ENCODE measurements around the gene KCND2.
"Not testable (repeated sequence)": the region's sequence is repeated elsewhere in the genome, so short reads cannot be mapped to it uniquely, and the experiment has no call there.

Gene KCND2

DNA sequence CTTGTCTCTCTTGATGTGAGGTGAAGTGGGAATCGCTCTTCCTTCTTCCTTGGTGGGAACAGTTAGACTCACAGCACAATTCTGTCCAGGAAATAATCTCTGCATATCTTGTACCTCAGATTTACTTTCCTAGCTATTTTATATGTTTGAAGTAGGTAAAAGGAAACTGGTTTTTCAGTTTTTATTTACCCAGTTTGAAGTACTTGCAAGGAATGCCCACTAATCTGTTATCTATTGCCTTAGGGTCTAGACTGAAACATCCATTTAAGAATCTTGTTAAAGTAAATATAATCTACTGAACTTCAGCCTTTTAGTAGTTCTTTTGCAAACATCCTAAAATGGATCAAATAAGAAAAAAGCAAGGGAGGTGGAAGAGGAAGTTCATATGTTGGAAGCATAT lies 229.8 kb downstream of the KCND2 start:
- DNase-seq: no peak

DNA sequence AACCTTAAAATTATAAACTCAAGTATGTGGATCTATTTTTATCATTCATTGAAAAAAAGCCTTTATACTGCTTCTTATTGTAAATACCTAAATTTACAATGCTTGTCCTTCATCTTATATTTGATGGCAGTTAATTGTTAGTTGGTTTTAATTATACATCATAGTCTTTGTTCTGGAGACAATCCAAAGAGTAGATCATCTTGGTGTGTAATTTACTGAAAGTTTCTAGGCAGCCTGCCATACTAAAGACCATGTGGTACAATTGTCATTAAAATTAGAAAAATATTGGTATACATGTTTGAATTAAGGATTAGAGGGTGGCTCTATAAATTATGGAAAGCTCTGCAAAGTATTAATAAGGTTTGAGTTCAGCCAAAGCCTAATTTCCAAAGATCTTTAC lies 231.4 kb downstream of the KCND2 start:
- DNase-seq: no peak

DNA sequence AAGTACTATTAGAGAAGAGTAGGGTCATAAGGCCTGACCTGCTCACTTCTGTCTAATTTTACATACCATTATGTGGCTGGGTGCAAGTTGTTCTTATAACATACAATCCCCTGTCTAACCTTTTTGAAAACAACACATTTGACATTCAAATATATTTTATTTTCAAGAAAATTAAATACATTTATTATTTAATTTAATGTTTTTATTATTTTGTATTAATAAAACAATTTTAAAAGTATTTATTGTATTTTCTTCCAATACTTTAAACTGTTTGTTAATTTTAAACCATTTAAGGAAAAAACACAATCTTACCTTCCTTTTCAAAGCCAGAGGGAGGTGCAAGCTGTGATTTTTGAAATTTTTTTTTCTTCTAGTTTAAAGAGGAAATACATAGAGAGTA lies 232.8 kb downstream of the KCND2 start:
- no peak for DNase-seq

DNA sequence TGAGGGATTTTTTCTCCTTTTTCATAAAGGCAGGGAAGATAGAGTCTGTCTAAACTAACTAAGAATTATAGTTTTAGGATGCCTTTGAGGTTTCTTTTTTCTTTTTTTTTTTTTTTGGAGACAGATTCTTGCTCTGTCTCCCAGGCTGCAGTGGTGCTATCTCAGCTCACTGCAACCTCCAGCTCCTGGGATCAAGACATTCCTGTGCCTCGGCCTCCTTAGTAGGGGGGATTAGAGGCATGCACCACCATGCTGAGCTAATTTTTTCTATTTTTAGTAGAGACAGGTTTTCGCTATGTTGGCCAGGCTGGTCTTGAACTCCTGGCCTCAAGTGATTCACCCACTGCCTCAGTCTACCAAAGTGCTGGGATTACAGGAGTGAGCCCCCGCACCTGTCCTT lies 239.7 kb downstream of the KCND2 start:
- DNase-seq: no peak

DNA sequence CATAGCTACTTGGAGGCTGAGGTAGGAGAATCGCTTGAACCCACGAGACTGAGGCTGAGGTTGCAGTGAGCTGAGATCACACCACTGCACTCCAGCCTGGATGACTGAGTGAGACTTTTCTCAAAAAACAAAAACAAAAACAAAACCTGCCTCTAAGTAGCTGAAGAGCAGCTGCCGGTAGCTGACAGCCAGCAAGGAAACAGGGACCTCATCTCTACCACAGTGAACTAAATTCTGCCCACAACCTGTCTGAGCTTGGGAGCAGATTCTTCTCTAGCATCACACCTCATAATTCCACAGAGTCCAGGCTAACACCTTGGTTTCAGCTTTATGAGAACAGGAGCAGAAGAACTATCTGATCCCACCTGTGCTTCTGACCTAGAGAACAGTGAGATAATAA lies 246.2 kb downstream of the KCND2 start:
- no peak for DNase-seq

DNA sequence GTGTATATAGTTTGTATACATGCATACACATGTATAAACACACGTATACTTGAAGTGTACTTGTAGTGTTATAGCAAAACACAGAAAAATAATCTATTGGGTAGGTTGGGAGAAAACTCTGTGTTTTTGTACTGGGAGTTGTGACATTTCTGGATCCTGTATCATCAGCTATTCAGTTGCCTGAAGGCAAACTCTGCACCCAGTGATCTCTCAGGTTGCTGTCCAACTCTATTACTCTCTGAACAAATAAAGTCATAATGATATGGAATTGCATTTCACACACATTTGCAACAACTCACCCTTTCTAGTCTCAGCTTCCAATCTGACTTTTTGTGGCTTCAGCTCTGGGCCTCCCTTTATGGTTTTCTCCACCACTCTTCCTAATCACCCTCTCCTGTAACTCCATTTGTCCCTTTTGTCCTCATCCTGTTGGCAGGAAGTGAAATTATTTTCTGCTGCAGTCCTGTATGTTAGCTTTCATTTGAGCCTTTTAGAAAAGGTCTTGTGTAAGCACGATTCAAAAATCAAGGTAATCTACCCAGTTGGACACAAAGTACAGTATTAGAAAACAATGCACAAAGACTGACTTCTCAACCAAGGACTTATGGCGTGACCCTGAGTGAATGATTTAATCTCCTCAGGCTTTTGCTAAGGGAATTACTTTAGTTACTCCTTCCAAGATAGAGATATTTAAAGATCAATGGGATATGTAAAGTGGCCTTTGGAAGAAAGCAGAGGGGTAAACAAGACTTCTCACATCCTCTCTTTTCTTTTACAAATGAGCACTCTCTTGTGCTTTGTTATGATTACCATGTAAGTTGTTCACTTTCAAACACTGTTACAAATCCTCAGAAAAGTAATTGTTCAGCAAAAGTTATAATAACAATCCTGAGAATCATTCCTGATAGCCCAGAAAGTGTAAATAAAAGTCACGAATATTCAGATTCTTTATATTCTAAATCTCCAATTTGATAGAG lies 249.1 kb downstream of the KCND2 start:
- no peak for DNase-seq

DNA sequence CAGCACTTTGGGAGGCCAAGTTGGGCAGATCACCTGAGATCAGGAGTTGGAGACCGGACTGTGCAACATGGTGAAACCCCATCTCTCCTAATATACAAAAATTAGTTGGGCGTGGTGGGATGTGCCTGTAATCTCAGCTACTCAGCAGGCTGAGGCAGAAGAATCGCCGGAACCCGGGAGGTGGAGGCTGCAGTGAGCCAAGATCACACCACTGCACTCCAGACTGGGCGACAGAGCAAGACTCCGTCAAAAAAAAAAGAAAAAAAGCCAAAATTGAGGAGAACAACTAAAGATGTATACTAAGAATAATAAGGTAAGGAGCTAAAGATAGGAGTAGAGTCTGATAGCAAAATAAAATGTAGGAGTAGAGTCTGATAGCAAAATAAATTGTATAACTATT lies 251.0 kb downstream of the KCND2 start:
- DNase-seq: no peak

DNA sequence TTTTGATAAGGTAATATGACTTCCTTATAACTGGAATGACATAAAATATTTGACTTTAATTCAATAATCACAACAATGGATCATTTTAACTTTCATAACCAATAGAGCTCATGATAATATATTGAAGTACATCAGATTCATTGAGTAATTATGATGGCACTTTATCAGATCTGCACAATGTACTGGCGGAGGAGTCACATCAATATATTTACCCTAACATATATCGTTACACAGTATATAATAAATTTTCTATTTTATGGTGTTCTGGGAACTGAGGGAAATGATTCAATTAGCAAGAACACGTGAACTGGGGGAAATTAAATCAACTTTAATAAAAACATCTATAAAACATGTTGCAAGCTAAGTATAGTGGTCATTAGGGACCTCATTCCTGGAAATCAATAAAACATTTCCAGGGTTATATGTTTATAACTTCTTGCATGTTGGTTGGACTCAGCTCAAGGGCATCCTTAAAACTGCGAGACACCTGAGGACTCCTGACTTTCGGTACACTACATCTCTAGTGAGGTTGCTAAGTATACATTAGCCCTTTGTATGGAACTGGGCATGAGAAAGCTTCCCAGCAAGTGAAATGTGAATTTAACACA lies 254.0 kb downstream of the KCND2 start:
- DNase-seq: no peak

DNA sequence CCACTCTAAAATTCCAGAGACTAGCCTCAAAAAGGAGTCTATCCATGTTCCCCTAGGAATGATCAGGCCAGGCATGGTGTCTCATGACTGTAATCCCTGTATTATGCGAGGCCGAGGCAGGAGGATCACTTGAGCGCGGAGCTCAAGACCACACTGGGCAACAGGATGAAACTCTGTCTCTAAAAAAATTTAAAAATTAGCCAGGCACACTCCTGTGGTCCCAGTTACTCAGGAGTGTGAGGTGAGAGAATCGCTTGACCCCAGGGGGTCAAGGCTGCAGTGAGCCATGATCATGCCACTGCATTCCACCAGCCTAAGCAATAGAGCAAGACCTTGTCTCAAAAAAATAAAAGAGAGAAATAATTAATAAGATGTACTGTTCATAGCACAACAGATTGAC lies 256.8 kb downstream of the KCND2 start:
- DNase-seq: no peak

DNA sequence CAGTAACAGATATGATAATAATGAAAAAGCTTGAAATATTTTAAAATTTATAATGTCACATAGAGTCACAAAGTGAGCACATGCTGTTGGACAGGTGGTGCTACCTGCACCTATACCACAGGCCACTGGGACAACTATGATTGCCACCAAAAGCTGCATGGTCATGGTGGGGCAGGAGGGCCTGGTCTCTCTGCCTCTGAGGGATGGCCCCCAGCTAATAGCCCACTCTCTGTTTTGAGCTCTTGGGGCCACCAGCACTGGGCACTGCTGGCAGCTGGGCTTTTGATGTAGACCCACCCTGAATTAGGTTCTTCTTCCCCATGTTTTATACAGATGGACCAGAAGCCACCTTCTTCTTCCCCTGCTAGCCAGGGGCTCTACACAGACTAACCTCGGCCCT lies 265.4 kb downstream of the KCND2 start:
- no peak for DNase-seq

DNA sequence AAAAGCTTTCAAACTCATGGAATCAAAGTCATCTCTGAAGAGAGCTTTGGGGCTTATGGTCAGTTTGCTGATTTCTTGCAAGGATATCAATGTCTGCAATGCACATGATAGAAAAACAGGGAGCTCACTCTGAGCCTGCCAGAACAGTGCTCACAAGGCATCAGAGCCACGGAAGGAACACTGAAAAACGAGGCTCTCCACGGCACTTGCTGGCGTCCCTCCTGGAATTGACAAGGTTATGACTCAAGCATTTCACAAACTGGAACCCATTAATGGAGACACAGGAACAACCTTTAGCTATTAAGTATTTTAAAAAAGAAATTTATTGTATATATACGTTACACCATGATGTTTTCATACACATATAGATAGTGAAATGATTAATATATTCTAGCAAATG lies 266.3 kb downstream of the KCND2 start:
- no peak for DNase-seq

DNA sequence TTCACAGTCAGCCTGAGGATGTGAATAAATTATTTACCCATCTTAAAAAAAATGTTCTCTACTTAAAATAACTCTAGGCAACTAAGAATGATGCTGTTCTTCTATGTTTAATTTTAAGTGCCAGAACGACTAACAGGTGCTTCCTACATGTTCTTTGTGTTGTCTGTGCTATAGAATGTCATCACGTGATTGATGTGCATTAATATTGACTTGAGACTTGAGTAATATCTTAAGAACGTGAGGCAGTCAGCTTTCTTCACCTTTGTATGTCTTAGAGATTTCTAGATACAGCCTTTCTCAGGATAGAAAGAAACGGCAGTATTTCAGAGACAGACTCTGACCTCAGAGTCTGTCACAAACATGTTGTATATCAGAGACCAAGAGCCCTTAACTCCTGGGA lies 274.6 kb downstream of the KCND2 start:
- DNase-seq: no peak

DNA sequence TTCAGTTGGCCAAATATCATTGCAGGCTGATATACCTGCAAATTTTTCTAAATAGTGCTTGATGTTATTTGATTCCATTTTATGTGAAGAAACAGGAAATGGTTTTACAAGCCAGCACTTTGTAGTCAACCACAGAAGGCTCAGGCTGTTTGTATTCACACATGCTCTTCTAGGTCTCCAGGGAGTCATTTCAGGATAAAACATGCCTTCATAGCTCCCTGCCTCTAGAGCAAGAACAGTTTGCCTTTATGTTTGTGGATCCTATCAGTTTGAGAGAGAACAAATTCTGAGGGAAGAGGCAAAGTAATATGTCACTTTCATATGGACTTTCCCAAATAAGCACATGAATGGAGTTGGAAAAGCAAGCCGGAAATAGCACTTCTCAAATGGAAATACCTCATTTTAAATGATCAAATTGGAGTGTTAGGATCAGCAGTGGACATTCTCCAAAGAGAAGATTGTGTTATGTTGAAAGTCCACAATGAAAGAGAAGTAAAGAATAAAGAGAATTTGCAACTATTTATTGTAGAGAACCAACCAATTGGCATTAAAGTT lies 277.6 kb downstream of the KCND2 start:
- no peak for DNase-seq

DNA sequence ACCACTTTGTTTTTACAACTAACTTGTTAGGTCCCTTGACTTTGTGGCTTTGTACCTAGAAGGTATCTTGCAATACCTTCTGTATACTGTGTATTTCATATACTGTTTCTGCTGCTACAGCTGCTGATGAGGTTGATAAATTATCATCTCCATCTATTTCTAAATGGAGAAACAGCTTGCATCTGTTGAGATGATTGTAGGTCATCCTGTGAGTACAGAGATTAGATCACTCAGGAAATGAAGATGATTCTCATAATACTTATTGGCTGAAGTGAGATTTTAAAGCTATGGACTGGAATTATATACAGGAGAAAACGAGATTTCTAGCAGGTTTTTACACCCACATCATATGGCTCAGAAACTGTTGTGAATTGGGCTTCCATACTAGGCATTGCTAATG lies 280.5 kb downstream of the KCND2 start:
- DNase-seq: peak; percentile 39

DNA sequence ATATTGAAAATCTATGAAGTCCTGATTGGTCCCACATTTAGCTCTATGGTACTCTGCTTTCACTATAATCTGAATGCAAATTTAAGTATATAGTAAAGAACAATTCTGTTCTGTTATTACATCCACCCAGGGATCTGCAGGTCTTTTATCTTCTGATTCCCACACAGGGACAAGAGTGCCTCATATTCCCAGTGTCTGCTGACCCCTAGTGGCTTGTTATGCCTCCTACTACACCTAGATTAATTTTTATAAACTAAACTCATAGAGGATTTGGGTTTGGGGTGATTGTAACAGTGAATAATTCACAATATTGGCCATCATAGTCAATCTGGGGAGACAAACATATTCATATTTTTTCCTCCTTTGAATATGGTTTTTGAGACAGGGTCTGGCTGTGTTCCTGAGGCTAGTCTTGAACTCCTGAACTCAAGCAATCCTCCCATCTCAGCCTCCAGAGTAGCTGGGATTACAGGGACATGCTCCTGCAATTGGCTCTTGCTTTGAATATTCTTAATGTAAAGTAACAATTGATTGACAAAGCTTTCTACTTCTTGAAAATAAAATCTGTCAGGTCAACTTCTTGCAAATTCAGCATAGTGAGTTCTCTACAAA lies 282.1 kb downstream of the KCND2 start:
- DNase-seq: no peak

DNA sequence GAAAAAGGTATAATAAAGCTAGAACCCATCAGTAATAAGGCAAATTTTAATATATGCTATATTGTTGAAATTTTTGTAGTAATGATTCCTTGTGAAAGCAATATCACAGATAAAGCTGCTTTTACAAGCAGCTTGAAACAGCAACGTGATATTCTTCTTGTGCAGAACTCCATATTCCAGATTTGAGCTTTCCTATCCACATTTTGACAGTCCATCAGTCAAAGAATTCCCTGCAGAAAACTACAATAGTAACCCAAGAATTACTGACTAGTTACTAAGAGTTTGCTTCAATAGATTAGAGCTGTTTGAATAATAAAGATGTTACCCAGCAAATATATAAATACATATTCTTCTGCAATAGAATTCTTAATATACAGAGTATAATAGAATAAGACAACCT lies 291.2 kb downstream of the KCND2 start:
- no peak for DNase-seq

DNA sequence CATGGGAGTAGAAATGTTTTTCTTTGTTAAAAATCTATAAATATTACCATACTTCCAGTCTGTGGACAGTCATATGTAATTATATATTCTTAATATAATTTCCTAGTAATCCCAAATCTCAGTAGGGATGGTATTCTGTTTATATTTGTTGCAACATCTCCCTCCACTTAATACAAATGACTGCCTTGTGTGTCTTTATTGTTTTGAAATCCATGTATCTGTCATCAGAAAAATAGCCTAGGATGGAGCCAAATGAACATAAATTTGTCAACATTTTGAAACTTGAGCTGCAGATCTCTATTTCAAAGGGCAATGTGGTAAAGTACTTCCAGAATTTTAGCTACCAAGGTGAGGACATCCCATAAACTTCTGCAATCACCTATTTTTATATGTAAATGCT lies 294.2 kb downstream of the KCND2 start:
- DNase-seq: no peak

DNA sequence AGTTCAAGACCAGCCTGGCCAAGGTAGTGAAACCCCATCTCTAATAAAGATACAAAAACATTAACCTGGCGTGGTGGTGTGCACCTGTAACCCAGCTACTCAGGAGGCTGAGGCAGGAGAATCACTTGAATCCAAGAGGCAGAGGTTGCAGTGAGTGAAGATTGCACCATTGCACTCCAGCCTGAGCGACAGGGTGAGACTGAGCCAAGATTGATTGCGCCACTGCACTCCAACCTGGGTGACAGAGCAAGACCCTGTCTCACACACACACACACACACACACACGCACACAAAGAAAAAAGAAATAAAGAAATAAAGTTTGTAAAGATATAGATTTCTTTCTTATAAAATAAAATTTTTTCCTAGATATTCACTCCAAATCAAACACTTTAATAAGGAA lies 305.7 kb downstream of the KCND2 start:
- not testable (repeated sequence) for DNase-seq

DNA sequence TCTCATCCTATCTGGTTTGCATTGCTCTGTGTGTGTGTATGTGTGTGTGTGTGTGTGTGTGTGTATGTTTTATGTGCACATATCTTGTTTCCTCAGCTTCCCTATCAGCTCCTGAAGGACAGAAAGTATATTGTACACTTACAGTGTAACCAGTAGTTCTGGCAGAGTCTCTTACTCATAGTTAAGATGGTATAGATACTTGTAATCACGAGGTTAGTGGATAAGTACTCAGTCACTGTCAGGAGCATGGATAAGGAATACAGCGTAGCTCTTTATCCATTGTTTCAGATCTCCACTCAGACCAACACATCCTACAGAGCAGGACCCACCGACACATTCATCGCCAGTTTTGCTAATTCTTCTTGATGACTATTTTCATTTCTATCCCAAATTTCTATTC lies 309.9 kb downstream of the KCND2 start:
- no peak for DNase-seq

DNA sequence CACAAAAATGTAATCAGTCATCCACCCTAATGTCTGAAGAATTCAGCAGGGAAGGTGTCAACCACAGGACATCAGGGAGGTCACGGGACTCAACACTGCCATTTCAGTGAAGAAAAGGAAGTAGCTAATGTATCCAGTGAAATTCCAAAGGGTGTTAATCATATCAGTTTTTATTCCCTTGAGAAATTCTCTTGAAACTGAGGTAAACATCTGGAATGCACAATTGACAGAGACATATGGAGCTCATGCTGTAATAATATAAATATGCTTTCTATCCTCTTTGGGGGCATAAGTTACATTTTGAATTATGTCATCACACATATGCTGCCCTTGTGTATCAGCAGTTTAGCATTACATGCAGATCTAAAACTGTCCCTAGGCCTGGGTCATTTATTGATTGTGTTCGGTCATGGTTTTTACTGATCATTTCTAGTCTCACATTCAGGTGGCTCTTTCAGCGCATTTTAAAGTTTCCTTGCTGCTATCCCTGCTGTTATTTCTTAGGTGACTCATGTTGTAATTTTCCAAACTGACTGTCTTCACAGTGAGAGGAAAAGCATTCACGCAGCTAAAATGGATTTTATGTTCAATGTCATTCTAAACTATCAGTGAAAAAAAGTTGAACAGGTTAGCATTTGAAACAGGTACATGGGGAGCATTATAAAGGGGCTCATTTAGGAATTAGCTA lies 311.1 kb downstream of the KCND2 start:
- DNase-seq: peak; percentile 65

DNA sequence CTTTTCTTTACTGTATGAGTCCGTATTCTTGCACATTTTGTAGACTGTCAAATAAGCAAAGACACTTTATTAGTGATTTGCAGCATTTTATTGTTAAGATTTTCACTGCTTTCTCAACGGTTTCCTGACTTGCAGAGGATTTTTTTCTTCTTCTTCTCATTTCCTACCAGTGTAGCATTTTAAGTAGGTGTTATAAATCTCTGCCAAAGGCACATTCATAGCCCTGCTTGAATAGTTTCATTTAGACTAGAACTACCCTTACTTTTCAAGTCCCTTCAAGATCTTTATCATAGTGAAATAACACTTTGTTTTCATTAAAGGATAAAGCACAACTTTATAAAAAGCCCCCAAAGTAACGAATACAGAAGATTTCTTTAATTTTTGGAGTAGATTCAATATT lies 313.6 kb downstream of the KCND2 start:
- DNase-seq: no peak

DNA sequence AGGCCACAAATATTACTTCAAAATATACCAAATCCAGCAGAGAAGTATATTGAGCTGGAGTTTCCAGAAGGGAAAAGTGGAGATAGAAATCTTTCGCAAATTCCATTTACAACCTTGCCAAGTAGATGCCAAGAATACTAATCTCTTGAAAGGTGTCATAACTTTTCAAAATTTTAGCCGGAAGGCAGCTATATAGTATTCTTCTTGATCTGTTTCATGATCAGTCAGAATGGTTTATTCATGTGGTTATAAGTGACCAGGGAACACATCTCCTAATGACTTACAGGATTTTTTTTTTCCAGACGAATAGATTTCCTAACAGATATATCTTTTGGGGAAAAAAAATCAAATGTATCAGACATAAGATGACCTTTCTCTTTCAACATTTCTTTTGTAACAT lies 314.3 kb downstream of the KCND2 start:
- no peak for DNase-seq

DNA sequence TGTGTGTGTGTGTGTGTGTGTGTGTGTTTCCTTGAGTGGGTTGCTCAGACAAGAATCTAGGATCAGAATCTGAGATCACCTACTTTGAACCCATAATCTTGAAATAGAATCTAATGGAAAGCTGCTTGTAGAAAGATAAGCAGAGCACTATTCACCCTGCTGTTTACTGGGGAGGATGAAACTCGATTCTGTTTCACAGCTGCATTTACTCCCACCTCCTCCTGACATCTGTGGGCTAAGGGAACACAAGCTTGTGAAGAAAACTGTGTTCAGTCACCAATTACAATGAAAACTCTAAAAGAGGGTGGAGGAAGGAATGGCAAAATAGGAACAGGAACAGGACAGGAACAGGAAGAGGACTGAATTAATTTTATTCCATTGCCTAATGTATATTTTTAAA lies 315.4 kb downstream of the KCND2 start:
- DNase-seq: no peak

Measured in NCI-H524 treated with DMSO at 0.1 percent for 48 hours (cell line).